ENCODE data around the gene SLC66A2.

The SLC66A2 gene

DNA sequence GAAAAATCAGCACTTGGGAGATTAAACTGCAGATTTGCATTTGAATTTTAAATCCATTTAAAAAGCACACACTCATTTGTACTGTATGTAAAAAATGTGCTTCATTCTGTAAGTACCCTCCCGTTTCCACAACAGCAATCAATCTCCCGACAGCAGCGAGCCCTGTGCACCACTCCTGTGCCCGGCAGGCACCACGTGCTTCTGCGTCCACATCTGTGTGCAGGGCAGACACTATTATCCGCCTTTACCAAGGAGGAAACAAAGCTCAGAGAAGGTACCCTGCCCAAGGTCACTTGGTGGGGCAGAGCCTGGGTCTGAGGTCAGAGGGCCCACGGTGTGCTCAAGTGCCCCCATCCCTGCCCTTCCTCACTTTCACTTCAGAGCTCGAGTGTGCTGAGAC is 20.5 kb upstream of the SLC66A2 start:
- H3K27me3 ChIP-seq (ENCODE audit: control insufficient read depth in 2 of 2, insufficient read depth in 2 of 2, low read length in 2 of 2): no peaks in the 10 kb centered on the region
- peaks cover 29 to 39% of the 10 kb centered on the region in 2 donors for H3K36me3 ChIP-seq (ENCODE audit: control insufficient read depth in 2 of 2, insufficient read depth in 2 of 2, low read length in 2 of 2)
- H3K4me1 ChIP-seq (ENCODE audit: control insufficient read depth in 2 of 2, insufficient read depth in 2 of 2, low read length in 2 of 2): peaks cover 6 to 14% of the 10 kb centered on the region in 2 donors
- no peak overlapping the region for H3K27ac ChIP-seq (ENCODE audit: low read depth in 2 of 2, low read length in 2 of 2)
- no peak overlapping the region for H3K9ac ChIP-seq (ENCODE audit: low read depth in 1 of 2, low read length in 2 of 2)
- H3K9me3 ChIP-seq (ENCODE audit: control insufficient read depth in 2 of 2, low read length in 2 of 2): no peaks in the 10 kb centered on the region
- no peak overlapping the region for H3K4me3 ChIP-seq (ENCODE audit: low read length in 2 of 2)

DNA sequence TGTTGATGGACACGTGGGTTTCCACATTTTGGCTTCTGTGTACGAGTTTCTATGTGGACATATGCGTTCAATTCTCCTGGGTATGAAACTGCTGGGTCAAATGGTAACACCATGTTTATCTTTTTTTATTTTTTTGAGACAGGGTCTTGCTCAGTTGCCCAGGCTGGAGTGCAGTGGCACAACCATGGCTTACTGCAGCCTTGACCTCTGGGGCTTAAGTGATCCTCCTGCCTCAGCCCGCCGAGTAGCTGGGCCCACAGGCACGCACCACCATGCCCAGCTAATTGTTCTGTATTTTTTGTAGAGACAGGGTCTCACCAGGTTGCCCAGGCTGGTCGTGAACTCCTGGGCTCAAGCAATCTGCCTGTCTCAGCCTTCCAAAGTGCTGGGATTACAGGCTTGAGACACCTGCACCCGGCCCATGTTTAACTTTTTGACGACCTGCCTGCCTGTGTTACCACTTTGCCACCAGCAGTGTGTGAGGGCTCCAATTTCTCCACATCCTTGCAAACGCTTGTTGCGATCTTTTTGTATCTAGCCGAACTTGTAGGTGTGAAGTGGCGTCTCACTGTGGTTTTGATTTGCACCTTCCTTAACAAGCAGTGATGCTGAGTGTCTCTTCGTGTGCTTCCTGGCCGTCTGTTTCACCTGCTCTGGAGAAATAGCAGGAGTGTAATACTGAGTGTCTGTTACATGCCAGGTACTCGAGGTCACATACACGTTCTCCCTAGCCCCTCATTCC is 19.9 kb upstream of the SLC66A2 start:
- Histone ChIP-seq H3K36me3 (ENCODE audit: control insufficient read depth in 2 of 2, insufficient read depth in 2 of 2, low read length in 2 of 2) (peaks cover 29 to 39% of the 10 kb centered on the region in 2 donors), H3K27me3 (ENCODE audit: control insufficient read depth in 2 of 2, insufficient read depth in 2 of 2, low read length in 2 of 2) (no peaks in the 10 kb centered on the region), H3K4me1 (ENCODE audit: control insufficient read depth in 2 of 2, insufficient read depth in 2 of 2, low read length in 2 of 2) (peaks cover 6 to 14% of the 10 kb centered on the region in 2 donors)

DNA sequence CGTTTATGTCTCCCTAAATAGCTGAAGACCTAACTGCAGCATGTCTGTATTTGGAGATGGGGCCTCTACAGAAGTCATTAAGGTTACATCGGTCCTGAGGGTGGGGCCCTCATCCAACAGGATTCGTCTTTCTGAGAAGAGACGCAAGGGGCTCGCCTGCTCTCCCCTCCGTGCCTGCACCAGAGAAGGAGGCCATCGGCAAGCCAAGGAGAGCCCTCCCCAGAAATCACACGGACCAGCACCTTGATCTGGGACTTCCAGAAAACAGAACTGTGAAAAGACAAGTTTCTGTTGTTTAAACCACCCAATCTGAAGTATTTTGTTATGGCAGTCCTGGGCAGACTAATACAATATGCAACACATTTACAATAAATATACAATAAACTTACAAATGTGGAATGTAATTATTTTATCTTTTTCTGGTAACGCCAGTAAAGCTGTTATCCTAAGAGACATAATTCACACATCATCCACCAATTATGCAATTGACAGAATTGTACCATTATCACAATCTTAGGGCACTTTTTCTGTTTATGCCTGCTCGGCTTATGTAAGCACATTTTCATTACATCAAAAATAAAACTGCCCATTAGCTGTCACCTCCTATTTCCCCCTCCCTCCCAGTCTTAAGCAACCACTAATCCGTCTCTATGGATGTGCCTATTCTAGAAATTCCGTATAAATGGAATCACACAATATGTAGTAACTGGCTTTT is 19.1 kb upstream of the SLC66A2 start:
- no peak overlapping the region for H3K9ac ChIP-seq (ENCODE audit: low read depth in 1 of 2, low read length in 2 of 2)
- no peak overlapping the region for H3K4me3 ChIP-seq (ENCODE audit: low read length in 2 of 2)
- no peaks in the 10 kb centered on the region for H3K27me3 ChIP-seq (ENCODE audit: control insufficient read depth in 2 of 2, insufficient read depth in 2 of 2, low read length in 2 of 2)
- peaks cover 29 to 39% of the 10 kb centered on the region in 2 donors for H3K36me3 ChIP-seq (ENCODE audit: control insufficient read depth in 2 of 2, insufficient read depth in 2 of 2, low read length in 2 of 2)
- no peak overlapping the region for H3K27ac ChIP-seq (ENCODE audit: low read depth in 2 of 2, low read length in 2 of 2)
- peaks cover 6 to 15% of the 10 kb centered on the region in 2 donors for H3K4me1 ChIP-seq (ENCODE audit: control insufficient read depth in 2 of 2, insufficient read depth in 2 of 2, low read length in 2 of 2)
- H3K9me3 ChIP-seq (ENCODE audit: control insufficient read depth in 2 of 2, low read length in 2 of 2): no peaks in the 10 kb centered on the region

More for the DNA sequence above, 19.9 kb upstream of the SLC66A2 start:
- Histone ChIP-seq H3K9me3 (ENCODE audit: control insufficient read depth in 2 of 2, low read length in 2 of 2) (no peaks in the 10 kb centered on the region), H3K4me3 (ENCODE audit: low read length in 2 of 2) (no peak overlapping the region), H3K27ac (ENCODE audit: low read depth in 2 of 2, low read length in 2 of 2) (no peak overlapping the region), H3K9ac (ENCODE audit: low read depth in 1 of 2, low read length in 2 of 2) (no peak overlapping the region)

DNA sequence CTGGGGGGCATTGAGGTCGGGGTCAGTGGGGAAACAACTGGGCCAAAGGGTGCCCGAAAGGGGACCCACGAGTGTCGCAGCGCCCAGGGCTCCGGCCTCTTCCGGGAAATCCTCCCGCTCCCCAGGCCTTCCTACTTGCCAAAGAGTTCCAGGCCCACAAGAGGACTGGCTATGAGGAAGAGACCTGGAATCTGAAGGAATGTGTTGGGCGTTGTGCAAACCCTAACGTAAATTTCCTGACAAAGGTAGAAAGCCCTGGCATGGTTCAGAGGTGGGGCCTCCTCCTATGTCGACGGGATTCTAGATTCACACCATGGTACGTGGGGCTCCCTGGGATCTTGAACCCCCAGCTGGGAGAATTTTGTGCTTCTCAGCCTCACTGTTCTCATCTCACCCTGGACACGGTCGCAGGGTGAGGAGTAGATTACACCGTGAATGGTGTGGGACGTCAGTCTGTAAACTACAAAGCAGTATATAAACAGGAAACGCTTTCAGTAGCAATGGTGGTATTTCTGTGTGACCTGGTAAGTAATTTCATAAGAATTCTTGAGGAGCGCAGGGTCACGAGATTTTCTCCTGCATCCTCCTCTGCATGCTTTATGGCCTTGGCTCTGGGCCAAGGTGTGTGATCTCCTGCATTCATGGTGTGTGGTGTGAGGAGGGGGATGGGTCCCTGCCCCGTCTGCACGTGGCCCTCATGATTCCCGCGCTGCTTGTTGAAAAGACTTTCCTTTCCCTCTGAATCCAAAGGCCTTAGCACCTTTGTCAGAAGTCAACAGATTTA is 13.9 kb upstream of the SLC66A2 start:
- H3K36me3 ChIP-seq (ENCODE audit: control insufficient read depth in 2 of 2, insufficient read depth in 2 of 2, low read length in 2 of 2): peaks cover 9% of the 10 kb centered on the region in 2 donors
- H3K4me1 ChIP-seq (ENCODE audit: control insufficient read depth in 2 of 2, insufficient read depth in 2 of 2, low read length in 2 of 2): peaks cover 20 to 41% of the 10 kb centered on the region in 2 donors
- H3K4me3 ChIP-seq (ENCODE audit: low read length in 2 of 2): peak overlapping the region; percentile 71 to 82
- no peaks in the 10 kb centered on the region for H3K9me3 ChIP-seq (ENCODE audit: control insufficient read depth in 2 of 2, low read length in 2 of 2)
- H3K27me3 ChIP-seq (ENCODE audit: control insufficient read depth in 2 of 2, insufficient read depth in 2 of 2, low read length in 2 of 2): no peaks in the 10 kb centered on the region
- peak overlapping the region; percentile 79 to 93 for H3K9ac ChIP-seq (ENCODE audit: low read depth in 1 of 2, low read length in 2 of 2)
- H3K27ac ChIP-seq (ENCODE audit: low read depth in 2 of 2, low read length in 2 of 2): peak overlapping the region; percentile 95

DNA sequence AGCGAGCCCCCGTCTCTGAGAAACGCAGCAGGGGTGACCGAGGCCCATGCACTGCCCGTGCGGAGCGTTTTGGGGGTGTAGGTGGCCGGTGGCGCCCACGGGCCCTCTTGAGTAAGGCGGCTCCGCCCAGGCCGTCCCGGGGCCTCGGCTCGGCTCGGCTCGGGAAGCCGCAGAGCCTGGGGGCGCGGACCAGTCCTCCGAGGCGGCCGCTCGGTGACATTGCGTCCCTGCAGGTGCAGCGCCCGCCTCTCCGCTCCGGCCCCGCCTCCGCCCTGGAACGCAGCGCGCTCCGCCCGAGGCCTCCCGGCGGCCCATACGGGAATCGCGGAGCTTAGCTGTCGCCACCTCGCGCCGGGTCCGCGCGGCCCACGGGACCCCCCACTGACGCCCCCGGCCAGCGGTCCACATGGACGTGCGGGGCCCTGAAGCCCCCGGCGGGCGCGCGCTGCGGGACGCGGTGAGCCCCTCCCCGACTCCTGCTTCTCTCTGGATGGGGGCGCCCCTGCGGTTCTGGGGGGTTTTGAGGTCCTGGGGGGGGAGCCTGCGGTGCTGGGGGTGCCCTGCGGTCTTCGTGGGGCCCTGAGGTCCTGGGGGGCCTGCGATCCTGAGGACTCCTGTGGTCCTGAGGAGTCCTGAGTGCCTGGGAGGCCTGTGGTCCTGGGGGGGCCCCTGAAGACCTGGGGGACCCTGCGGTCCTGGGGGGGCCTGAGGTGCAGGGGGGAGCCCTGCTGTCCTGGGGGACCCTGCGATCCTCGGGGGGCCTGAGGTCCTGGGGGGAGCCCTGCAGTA is 13.1 kb upstream of the SLC66A2 start, which contains the start of gene HSBP1L1:
HSBP1L1 (plus strand) TSS at position 314 of the 789 bp plus-strand sequence; CDS start at position 407, 93 bp downstream.
- Histone ChIP-seq H3K27ac (ENCODE audit: low read depth in 2 of 2, low read length in 2 of 2) (peak within 1 kb of the TSS; percentile 95), H3K36me3 (ENCODE audit: control insufficient read depth in 2 of 2, insufficient read depth in 2 of 2, low read length in 2 of 2) (peaks cover 2 to 4% of the 10 kb centered on the region in 2 donors), H3K4me3 (ENCODE audit: low read length in 2 of 2) (peak within 1 kb of the TSS; percentile 71 to 82), H3K27me3 (ENCODE audit: control insufficient read depth in 2 of 2, insufficient read depth in 2 of 2, low read length in 2 of 2) (no peaks in the 10 kb centered on the region), H3K9ac (ENCODE audit: low read depth in 1 of 2, low read length in 2 of 2) (peak within 1 kb of the TSS; percentile 79 to 93), H3K4me1 (ENCODE audit: control insufficient read depth in 2 of 2, insufficient read depth in 2 of 2, low read length in 2 of 2) (peaks cover 25 to 47% of the 10 kb centered on the region in 2 donors), H3K9me3 (ENCODE audit: control insufficient read depth in 2 of 2, low read length in 2 of 2) (no peaks in the 10 kb centered on the region)

DNA sequence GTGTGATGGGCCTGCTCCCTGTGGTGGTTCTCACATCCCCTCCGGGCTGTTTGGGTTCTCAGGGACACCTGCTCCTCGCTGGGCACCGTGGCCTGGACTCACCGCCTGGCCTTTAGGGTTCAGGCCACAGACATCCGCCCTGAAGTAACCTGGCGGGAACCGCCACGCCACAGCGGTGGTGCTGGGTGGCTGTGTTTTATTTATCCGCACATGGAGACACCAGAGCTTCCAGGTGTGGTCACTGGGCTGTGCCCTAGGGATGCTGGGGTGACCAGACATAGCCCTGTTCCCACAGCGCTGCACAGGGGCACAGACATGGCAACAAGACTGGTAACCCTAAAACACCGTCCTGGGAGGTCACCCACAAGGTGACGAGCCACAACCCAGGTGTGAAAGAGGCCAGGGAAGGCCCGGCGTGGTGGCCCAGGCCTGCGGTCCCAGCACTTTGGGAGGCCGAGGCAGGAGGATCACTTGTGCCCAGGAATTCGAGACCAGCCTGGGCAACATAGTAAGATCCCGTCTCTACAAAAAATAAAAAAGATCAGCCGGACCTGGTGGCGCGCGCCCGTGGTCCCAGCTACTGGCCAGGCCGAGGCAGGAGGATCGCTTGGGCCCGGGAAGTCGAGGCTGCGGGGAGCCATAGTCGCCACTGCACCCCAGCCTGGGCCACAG is 12.3 kb upstream of the SLC66A2 start:
- Histone ChIP-seq H3K36me3 (ENCODE audit: control insufficient read depth in 2 of 2, insufficient read depth in 2 of 2, low read length in 2 of 2) (peaks cover 2 to 4% of the 10 kb centered on the region in 2 donors), H3K4me1 (ENCODE audit: control insufficient read depth in 2 of 2, insufficient read depth in 2 of 2, low read length in 2 of 2) (peaks cover 31 to 53% of the 10 kb centered on the region in 2 donors), H3K9ac (ENCODE audit: low read depth in 1 of 2, low read length in 2 of 2) (peak overlapping the region; percentile 72 to 93), H3K27ac (ENCODE audit: low read depth in 2 of 2, low read length in 2 of 2) (peak overlapping the region; percentile 95), H3K4me3 (ENCODE audit: low read length in 2 of 2) (peak overlapping the region; percentile 71 to 82), H3K9me3 (ENCODE audit: control insufficient read depth in 2 of 2, low read length in 2 of 2) (no peaks in the 10 kb centered on the region), H3K27me3 (ENCODE audit: control insufficient read depth in 2 of 2, insufficient read depth in 2 of 2, low read length in 2 of 2) (no peaks in the 10 kb centered on the region)

DNA sequence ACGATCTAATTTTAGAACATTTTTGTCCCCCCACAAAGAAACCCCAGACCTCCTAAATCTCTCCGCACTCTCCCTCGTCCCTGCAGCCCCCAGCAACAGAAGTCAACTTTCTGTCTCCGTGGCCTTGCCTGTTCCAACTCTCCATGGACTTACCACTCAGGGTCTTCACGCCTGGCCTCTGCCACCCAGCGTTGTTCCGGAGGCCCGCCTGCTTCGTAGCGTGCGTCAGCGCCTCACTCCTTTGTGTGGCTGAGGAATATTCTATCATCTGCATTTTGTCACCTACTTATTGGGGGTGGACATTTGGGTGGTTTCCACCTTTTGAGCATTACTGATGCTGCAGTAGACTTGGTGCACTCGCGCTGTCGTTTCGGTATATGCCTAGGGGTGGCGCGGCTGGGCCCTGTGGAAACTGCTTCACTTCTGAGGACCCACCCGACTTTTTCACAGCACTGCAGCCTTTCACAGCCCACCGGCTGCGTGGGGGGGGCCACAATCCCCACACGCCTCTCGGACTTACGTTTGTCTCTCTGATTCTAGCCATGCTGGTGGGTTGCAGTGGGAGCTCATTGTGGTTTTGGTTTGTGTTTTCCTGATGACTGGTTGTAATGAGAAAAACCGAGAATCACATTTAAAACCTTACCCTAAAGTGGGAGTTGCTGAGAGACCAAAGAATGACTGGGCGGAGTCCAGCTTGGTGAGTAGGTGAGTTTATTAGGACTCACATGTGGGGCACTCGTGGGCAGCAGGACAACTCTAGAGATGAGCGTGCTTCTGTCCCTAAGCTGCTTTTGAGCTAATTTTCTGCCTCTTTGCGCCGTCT is 11.6 kb upstream of the SLC66A2 start:
- Histone ChIP-seq H3K27me3 (ENCODE audit: control insufficient read depth in 2 of 2, insufficient read depth in 2 of 2, low read length in 2 of 2) (no peaks in the 10 kb centered on the region), H3K27ac (ENCODE audit: low read depth in 2 of 2, low read length in 2 of 2) (no peak overlapping the region), H3K9me3 (ENCODE audit: control insufficient read depth in 2 of 2, low read length in 2 of 2) (no peaks in the 10 kb centered on the region), H3K4me1 (ENCODE audit: control insufficient read depth in 2 of 2, insufficient read depth in 2 of 2, low read length in 2 of 2) (peaks cover 31 to 58% of the 10 kb centered on the region in 2 donors), H3K4me3 (ENCODE audit: low read length in 2 of 2) (peak overlapping the region in 1 of 2 donors; percentile 14), H3K36me3 (ENCODE audit: control insufficient read depth in 2 of 2, insufficient read depth in 2 of 2, low read length in 2 of 2) (peaks cover 2 to 4% of the 10 kb centered on the region in 2 donors), H3K9ac (ENCODE audit: low read depth in 1 of 2, low read length in 2 of 2) (peak overlapping the region in 1 of 2 donors; percentile 15)

DNA sequence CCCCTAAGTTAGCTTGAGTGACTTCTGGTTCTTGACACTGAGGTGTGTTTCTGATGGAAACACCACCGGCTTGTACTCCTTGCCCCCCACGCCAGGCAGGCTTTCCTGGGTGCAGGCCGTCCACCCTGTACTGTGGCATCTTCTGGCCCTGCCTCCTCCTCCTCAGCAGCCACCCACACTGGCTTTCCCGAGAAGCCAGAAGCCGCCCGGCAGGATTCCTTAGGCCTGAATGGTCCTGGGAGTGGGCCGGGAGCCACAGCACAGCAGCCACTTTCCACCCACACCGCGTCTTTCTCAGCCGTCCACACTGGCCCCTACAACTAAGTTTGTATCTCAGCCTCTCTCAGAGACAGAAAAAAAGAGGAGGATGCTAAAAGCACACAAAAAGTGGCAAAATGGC is 10.9 kb upstream of the SLC66A2 start:
- H3K4me1 ChIP-seq (ENCODE audit: control insufficient read depth in 2 of 2, insufficient read depth in 2 of 2, low read length in 2 of 2): peaks cover 31 to 58% of the 10 kb centered on the region in 2 donors
- H3K4me3 ChIP-seq (ENCODE audit: low read length in 2 of 2): no peak overlapping the region
- H3K9me3 ChIP-seq (ENCODE audit: control insufficient read depth in 2 of 2, low read length in 2 of 2): no peaks in the 10 kb centered on the region
- peak overlapping the region in 1 of 2 donors; percentile 72 for H3K27ac ChIP-seq (ENCODE audit: low read depth in 2 of 2, low read length in 2 of 2)
- peak overlapping the region in 1 of 2 donors; percentile 38 for H3K9ac ChIP-seq (ENCODE audit: low read depth in 1 of 2, low read length in 2 of 2)
- peaks cover 0 to 1% of the 10 kb centered on the region in 2 donors for H3K36me3 ChIP-seq (ENCODE audit: control insufficient read depth in 2 of 2, insufficient read depth in 2 of 2, low read length in 2 of 2)
- no peaks in the 10 kb centered on the region for H3K27me3 ChIP-seq (ENCODE audit: control insufficient read depth in 2 of 2, insufficient read depth in 2 of 2, low read length in 2 of 2)

All from mucosa of rectum (tissue), 2 donors.